HG03354 (cell line): ENCODE data around the gene TSSK2.
"Not testable (repeated sequence)": the region's sequence is repeated elsewhere in the genome, so short reads cannot be mapped to it uniquely, and the experiment has no call there.

ENCODE experiments used
- ATAC-seq: cut with Tn5 transposase; IDR thresholded peaks from one replicate; pipeline ENCODE4 v1.9.1; 2021; ENCODE audit warnings: mild to moderate bottlenecking; ENCODE audit not compliant: unreplicated experiment, poor library complexity, severe bottlenecking

TSSK2 gene

DNA sequence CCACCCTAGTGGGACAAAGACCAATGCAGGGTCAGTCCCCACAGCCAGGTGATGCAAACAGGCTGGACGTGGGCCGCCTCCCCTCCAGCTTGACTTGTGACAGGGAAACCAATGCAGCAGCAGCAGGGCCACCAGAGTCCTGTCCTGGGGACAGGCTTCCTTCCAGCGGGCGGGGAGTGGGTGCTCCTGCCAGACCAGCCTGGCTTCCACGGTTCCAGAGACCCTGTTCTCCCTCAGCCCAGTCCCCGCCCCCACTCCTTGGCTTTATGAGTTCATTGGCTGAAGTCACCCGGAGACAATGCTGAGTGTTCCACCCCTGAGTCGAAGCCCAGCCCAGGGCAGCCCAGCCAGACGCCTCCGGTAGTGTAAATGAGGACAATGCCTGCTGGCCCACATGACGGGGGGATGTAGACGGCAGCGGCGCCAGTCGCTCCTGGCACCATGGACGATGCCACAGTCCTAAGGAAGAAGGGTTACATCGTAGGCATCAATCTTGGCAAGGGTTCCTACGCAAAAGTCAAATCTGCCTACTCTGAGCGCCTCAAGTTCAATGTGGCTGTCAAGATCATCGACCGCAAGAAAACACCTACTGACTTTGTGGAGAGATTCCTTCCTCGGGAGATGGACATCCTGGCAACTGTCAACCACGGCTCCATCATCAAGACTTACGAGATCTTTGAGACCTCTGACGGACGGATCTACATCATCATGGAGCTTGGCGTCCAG, at the start of gene TSSK2:
TSSK2 (plus strand) TSS at position 350 of the 726 bp plus-strand sequence; CDS start at position 442, 92 bp downstream.
- ATAC-seq: no peak

DNA sequence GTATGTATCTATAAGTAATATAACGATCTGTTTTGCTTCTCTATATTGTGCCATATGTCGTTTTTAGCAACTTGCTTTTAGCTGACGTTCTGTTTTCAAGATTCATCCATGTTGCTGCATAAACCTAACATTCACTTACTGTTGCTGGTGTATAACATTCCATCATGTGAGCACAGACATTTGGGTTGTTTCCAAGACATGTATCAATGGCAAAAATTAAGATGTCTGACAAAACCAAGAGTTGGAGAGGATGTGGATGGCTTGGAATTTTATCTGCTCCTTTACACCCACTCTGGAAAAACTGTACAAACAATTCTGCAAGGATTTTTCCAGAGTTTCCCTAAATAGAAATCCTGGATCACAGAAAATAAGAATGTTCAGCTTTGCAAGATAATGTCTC, 49.8 kb upstream of the TSSK2 start:
- no peak for ATAC-seq

DNA sequence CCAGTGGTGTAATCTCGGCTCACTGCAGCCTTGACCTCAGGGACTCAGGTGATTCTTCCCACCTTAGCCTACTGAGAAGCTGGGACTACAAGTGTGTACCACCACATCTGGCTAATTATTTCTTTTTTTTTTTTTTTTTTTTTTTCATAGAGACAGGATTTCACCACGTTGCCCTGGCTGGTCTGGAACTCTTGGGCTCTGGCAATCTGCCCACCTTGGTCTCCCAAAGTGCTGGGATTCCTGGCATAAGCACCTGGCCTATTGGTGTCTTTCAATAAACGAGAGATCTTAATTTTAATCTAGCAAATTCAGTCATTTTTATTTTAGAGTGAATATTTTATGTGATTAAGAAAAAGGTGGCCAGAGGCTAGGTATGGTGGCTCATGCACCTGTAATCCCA, 49.0 kb upstream of the TSSK2 start:
- no peak for ATAC-seq

- ATAC-seq: no peak
These were observed 48.3 kb upstream of the TSSK2 start for GRCh38 chr22:19082793-19083192.

DNA sequence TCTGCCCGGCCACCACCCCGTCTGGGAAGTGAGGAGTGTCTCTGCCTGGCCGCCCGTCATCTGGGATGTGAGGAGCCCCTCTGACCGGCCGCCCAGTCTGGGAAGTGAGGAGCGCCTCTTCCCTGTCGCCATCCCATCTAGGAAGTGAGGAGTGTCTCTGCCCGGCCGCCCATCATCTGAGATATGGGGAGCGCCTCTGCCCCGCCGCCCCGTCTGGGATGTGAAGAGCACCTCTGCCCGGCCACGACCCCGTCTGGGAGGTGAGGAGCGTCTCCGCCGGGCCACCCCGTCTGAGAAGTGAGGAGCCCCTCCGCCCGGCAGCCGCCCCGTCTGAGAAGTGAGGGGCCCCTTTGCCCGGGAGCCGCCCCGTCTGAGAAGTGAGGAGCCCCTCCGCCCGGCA, 47.0 kb upstream of the TSSK2 start:
- not testable (repeated sequence) for ATAC-seq

GRCh38 chr22:19084586-19084985, 46.5 kb upstream of the TSSK2 start:
- not testable (repeated sequence) for ATAC-seq

DNA sequence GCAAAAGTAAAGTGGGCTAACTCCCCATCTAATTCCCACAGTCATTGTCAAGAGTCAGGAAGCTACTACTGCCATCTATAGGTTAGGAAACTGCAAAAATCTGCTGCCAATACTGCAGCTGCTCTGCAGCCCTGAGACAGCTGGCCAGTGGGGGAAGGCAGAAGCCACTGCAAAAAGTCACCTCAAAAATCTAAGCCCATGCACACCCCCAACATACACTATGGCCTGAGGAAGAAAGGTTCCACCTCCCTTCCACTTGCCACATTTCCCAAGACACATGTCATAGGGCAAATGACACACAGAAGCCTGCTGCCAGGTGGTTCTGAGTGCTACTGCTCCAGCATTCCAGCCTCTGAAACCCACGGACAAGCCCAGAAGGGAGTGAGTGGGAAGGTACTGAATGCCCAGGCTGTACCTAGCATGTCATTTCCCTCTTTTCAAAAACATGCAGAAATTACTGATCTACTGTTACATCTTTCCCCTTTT, 45.8 kb upstream of the TSSK2 start:
- no peak for ATAC-seq

DNA sequence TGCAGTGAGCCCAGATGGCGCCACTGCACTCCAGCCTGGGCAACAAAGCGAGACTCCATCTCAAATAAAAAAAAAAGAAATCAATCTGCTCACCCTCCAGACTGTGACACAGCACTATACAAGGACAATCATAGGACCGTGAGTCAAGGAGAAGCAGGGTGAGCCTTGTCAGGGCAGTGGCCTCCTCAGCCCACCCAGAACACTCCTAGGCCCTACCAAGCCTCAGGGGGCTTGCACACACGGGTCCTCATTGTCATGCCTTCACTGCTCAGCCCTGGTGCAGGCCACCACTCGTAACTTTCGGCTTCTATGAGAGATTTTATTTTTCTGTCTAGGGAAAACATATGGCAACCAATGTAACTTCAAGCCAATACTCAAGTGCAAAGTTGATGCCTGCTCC, 44.7 kb upstream of the TSSK2 start:
- no peak for ATAC-seq

- ATAC-seq: no peak
These were observed 44.2 kb upstream of the TSSK2 start for GRCh38 chr22:19086896-19087295.

- ATAC-seq: no peak
These were observed 42.1 kb upstream of the TSSK2 start for GRCh38 chr22:19088866-19089595.

DNA sequence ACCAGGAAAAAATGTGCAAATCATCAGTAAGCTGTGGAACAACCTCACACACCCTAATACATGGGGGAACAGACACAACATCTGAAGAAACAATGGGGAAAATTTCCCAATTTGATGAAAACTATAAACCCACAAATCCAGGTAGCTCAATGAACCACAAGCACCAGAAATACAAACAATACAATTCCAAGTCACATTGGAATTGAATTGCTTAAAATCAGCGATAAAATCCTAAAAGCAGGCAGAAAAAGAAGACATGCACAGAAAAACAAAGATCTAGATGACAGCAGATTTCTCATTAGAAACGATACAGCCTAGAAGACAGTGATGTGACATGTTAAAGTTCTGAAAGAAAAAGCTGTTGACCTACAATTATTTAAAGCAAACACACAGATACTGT, 40.9 kb upstream of the TSSK2 start:
- no peak for ATAC-seq

DNA sequence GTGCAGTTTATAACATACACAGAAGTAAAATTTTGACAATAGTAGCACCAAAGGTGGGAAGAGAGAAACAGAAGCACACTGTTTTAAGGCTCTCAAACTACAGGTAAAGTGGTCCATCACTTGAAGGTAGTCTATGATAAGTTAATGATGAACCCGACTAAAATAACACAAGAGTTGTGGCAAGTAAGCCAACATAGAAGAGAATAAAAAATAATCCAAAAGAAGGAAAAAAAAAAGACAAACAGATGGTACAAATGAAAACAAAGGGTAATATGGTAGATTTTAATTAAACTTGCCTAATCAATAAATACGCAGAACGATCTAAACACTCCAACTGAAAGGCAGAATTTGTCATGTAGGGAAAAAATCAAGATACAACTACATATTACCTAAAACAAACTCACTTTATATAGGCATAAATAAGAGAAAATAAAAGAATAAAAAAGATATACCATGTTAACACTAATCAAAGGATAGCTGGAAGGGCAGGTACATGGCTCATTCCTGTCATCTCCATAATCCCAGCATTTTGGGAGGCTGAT, 40.5 kb upstream of the TSSK2 start:
- no peak for ATAC-seq

DNA sequence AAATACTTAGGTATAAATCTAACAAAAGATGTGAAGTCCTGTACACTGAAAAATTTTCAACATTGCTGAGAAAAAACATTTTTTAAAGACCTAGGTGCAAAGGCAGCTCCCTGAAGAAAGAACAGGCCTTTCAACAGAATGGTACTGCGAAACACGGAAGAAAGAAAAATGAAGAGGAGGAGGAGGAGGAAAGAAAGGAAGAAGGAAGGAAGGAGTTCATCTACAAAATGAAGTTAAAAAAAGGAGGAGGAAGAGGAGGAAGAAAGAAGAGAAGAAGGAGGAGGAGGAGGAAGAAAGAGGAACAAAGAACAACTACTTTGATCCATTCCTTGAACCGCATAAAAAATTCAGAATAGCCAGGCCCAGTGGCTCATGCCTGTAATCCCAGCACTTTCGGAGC, 38.4 kb upstream of the TSSK2 start:
- ATAC-seq: no peak

- ATAC-seq: no peak
These were observed 36.6 kb upstream of the TSSK2 start for GRCh38 chr22:19094393-19094997.

DNA sequence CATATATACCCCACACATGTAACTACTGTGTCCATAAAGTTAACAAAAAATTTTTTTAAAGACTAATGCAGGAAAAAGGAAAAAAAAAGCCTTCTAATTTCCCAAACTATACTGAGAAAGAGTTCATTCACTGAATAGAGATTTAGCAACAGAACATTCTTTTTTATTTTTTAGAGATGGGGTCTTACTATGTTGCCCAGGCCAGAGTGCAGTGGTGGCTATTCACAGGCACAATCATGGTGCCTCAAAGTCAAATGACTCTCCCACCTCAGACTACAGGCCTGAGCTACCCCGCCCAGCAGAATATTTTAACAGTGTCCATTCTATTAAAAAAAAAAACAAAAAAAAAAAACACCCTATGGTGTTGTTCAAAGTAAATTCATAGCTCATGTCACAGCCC, 34.6 kb upstream of the TSSK2 start:
- no peak for ATAC-seq

DNA sequence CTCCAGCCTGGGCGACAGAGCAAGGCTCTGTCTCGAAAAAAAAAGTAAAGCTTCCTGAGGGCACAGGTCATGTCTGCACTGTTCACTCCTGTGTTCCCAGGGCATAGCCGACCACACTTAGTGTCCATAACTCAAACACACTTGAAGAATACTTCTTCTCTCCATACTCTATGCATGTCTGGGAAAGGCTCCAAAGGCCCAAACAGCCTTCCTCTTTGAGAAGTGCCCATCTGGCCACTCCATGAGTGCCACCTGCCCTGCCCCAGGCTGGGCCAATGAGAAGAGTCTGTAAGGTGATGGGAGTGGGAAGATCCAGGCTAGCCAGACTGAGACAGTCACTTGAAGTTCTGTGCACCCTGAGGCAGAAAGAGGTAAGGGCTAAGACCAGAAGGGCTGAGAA, 33.6 kb upstream of the TSSK2 start:
- ATAC-seq: no peak

GRCh38 chr22:19098157-19098556, 33.0 kb upstream of the TSSK2 start:
- ATAC-seq: no peak

DNA sequence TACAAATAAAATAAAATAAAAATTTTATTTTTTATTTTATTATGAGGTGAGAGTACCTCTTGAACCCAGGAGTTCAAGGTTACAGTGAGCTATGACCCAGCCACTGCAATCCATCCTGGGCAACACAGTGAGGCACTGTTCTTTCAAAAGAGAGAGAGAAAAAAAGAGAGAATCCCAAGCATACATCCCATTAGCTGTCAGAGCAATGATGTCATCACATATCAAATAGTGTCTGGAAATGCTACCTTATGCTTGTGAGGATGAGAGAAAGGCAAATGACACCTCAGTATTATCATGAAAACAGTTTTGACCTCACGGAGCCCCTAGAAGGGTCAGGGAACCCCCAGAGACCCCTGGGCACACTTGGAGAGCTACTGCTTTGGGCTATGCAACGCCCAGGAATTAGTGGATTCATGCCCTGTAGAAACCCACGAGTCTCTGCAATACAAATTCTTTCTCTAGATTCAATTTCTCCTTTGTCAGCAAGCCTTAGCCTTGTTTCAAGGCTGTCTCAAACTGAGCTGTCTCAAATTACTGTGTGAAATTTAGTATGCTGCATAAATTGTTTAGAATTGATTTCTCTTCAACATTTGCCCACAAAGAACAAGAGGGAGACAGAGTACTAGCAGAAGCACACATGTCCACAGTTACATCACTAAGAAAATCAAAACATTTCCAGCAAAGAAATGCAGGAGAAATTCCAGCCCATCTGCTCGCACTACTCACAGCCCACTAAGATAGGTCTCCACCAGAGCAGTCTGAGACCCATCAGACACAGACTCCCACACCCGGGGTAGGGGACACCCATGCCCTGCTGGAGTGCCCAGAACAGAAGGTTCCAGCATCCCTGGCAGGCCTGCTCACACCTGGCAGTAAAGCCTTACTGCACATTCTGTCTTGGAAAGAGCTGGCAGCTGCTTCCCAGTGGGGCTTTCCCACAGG, 27.0 kb upstream of the TSSK2 start:
- no peak for ATAC-seq

DNA sequence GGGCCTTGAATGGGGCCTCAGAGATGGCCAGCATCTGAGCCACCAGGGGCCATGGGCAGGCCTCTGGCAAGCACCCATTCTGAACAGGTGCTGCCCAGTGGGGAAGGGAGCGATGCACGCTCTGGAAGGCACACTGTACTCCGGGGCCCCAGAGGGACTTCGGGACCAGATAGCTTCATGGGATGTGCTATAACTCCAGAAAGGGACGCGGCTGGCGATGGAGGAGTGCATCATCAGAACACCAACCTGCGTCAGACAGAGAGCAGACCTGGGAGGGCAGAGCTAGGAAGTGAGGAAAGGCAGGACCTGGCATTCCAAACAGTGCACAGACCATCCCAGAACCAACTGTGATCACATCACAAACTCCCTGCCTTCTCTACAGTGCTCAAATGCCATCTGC, 25.7 kb upstream of the TSSK2 start:
- ATAC-seq: no peak
